Measurements from ENCODE around the gene NEGR1.
A peak's percentile ranks its signal among the peaks of the same experiment; 100 is the strongest.

The NEGR1 gene

GRCh38 chr1:71603044-71603776, 679.1 kb downstream of the NEGR1 start:
- no peak for DNase-seq

GRCh38 chr1:71600023-71600422, 682.3 kb downstream of the NEGR1 start:
- DNase-seq = no peak

GRCh38 chr1:71599306-71599705, 683.0 kb downstream of the NEGR1 start:
- no peak for DNase-seq

DNA sequence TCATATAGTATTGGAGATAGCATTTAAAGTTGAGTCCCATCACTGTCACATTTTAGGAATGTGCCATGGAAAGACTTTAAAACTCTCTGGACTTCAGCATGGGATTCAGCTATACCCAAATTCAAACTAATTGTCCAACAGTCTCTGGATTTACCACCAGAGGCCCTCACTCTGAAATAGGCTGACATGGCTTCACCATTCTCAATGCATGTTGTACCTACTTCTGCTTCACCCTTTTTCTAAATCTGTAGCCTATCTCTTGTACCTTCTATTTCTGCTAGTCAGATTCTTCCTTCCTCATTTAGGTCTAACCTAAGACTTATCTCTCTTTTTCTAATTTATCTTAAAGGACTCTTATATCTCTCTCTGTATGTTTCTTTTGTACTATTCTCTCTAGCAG, 688.8 kb downstream of the NEGR1 start:
- no peak for DNase-seq

- no peak for DNase-seq
Observed at GRCh38 chr1:71592646-71593274, 689.6 kb downstream of the NEGR1 start.

DNA sequence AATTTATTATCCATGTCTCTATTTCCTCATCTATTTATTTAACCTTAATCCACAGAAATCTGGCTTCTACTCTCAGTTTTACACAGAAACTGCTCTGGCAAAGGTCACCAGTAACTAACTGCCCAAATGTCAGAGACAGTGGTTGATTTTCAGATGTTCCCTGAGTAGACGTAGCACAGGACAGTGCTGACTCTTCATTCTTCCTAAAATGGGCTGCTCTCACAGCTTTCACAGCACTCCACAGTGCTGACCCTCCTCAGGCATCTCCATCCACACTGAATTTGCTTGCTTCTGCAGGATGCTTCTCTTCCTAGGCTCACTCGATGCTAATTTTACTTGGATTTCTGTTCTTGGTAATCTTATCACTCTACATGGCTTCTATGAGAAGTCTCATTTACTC, 693.3 kb downstream of the NEGR1 start:
- no peak for DNase-seq

- peak; percentile 19 for DNase-seq
Observed at GRCh38 chr1:71587961-71588360, 694.4 kb downstream of the NEGR1 start.

- no peak for DNase-seq
Observed at GRCh38 chr1:71586030-71586429, 696.3 kb downstream of the NEGR1 start.

DNA sequence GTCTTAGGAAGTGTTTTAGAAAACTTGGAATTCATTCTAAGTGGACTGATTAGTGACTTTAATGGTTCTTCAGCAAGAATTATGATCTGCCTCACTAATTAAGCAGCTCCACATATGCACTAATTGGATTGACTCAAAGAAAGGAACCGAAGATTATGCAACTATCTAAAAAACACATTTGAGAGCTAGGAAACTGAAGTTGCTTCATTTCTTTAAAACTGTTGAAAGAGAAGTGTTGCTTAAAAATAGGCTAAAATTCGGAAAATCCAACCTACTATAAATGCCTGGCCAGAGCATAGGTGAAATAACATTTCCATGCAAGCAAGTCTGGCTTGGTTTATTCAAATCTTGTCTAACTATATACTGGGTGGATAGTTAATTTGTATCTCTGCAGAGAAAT, 698.6 kb downstream of the NEGR1 start:
- no peak for DNase-seq

- no peak for DNase-seq
Observed at GRCh38 chr1:71582673-71583072, 699.7 kb downstream of the NEGR1 start.

DNA sequence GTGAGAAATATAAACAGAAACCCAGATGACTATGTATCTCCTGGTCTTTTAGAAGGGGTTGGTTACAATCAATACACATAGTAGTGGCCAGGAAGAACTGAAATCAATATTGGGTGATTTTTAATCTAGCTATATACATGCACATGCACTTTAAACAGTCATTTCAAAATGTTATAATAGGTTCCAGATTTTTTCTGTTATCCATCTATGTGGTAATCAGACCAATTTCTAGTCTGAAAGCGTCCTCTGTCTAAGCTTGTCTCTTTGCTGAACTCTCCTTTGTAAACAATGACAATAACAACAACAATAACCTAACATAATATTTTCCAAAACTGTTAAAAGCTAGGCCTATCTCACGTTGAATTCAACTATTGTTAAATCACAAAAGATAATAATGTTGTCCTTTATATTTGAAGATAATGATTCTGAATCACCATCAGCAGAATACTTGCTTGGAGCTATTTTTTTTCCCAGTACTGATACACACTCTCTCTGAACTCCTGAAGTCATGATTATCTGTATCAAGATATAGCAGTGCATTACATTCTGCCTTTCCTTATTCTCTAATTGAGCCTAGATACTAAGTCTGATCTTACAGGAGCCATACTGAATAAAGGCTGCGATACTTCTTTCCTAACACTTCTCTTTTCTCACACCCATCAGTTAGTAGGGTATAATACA, 704.7 kb downstream of the NEGR1 start:
- DNase-seq = no peak

DNA sequence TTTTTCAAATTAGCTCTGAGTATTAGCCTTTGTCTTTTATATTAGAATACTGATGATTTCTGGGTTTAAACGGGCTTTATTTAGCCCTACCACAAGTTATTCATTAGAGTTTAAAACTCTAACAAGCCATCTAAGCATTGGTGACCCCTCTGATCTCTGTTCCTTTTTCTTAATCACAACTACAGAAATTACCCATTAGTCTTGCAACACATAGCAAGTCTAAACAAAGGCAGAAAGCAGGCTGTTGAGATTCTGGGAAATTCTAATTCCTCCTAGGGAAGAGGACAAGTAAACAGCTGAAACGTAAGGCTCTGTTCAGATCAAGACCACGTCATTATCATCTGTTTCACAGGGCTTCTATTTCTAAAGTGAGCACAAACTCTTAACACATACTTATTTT, 710.3 kb downstream of the NEGR1 start:
- no peak for DNase-seq

GRCh38 chr1:71566413-71566812, 715.9 kb downstream of the NEGR1 start:
- no peak for DNase-seq

GRCh38 chr1:71565831-71566230, 716.5 kb downstream of the NEGR1 start:
- DNase-seq = no peak

DNA sequence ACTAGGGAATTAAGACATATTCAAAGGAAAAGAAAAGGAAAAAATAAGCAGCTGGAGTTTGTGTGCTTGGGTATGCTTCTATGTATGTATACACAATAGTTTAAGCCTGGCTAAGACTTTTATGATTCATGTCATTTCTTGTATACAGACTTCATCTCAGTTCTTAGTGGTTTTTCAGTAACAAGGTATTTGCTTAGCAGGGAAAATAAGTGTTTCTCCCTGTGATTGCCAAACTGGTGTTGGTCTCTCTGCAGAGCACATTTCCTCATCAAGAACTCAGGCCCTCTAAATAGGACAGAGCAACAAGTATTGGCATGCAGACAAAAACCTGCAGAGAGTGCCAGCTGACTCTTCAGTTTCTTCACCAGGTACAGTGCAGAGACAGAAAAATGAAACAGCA, 717.1 kb downstream of the NEGR1 start:
- no peak for DNase-seq

DNA sequence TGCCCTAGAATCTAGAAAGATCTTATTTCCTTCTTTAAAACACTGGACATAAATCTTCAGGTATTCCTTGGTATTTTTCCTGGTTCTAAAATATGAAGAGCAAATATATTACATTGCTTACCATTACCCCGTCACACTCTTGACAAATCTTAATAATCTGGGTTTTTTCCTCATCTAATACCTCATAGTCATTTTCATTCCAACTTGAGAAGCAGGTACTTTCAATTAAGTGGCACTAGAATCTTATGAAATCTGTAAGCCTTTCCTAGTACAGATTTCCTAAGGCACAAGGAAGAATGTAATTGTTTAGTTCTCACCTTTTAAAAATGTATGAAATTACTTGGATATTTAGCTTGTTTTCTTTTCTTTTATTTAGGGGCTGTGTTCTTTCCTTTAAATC, 720.0 kb downstream of the NEGR1 start:
- no peak for DNase-seq

GRCh38 chr1:71561729-71562128, 720.6 kb downstream of the NEGR1 start:
- no peak for DNase-seq

GRCh38 chr1:71561206-71561605, 721.1 kb downstream of the NEGR1 start:
- no peak for DNase-seq

GRCh38 chr1:71559880-71560279, 722.5 kb downstream of the NEGR1 start:
- no peak for DNase-seq

DNA sequence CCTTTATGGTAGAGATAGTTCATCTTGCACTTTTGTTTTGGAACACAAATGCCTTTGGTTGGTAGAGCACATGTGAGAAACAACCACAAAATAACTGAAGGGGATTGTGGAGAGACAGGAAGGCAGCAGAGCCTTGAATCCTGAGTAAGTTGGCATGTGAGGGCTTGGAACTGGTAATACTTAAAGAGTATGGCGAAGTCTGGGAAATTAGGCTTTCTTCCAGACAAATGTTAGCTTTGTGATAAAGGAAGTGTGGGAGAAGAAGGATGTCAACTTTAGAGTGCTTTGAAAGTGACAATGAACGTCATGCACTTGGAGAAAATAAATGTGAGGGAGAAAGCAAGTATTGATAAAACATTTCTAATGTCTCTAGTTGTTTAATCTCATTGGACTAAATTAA, 725.2 kb downstream of the NEGR1 start:
- no peak for DNase-seq

DNA sequence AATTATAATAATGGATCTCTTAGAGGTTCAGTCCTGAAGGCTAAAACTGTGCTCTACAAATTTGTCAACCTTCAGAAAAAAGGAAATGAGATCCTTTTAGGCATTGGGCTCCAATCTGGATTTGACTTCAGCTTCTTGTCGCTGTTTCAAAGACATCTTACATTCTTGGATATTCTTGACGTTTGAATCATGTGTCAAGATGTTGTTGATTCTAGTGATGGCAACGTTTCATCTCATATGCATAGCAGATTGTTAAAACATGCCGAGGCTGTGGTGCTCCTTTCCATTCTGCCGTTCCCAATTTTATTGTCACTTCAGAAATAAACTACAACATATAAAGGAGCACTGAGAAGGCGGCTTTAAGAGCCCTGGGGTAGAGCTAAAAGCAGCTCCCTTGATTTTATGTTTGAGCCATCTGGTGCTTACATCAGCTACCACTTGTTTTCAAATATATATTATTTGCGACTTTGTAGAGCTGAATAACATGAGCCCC, 733.9 kb downstream of the NEGR1 start:
- DNase-seq = no peak

DNA sequence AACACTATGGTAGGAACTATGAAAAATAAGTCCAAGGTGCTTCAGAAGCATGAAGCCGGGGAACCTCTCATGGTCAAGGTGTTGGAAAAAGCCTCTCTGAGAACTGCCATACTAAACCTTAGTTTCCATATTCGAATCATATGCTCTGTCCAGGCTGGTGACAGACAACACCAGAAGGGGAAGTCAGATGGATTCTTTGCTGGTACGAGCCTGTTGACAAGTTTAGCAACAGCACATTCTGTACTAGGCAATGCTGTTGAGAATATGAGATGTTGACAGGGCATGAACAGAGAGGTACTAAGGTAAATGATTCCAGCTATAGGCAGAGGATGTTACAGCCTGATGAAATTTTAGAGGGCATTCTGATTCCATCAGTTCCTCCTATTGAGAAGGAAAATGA, 740.2 kb downstream of the NEGR1 start:
- DNase-seq = no peak

DNA sequence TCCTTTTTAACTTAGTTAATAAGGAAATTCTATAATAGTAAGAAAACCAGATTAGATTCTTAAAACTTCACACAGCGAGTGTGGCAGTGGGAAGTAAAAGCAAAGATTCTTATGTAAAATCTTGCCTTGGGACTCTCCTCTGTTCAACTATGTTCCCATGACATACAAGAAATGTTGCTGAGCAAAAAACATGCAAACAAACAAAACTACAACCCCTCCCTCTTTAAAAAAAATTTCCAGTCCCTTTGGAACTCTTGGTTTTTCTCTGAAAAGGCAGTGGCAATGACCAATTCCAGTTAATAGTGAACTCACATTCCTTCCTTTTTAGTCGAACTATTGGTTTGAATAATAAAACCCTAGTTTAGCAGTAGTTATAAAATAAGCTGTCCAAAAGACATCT, 748.4 kb downstream of the NEGR1 start:
- no peak for DNase-seq

- no peak for DNase-seq
Observed at GRCh38 chr1:71532343-71532742, 750.0 kb downstream of the NEGR1 start.

Data from NCI-H2029 treated with DMSO at 0.1 percent for 48 hours (cell line).